ENCODE measurements around the gene PTPRD.

- TF ChIP-seq POLR2AphosphoS5 (IDR thresholded peaks at IDR 0.05; ENCODE audit: borderline replicate concordance, low read depth, low read length) (no peak), EZH2 (IDR thresholded peaks at IDR 0.05) (no peak), FOXP2 (optimal IDR thresholded peaks at IDR 0.05; ENCODE audit: control extremely low read depth, extremely low read length, insufficient read depth) (no peak)
Observed at GRCh38 chr9:9305600-9305999, 1307.2 kb downstream of the PTPRD start.
